ENCODE data around the gene DCTD.
"Not testable (repeated sequence)": the region's sequence is repeated elsewhere in the genome, so short reads cannot be mapped to it uniquely, and the experiment has no call there.

The DCTD gene

GRCh38 chr4:182920676-182921075, 3.5 kb upstream of the DCTD start:
- DNase-seq = no peak

- DNase-seq = no peak
These were observed 1.7 kb upstream of the DCTD start for GRCh38 chr4:182918791-182919302.

- DNase-seq = no peak
These were observed 940 bp upstream of the DCTD start for GRCh38 chr4:182918044-182918607.

- no peak for DNase-seq
These were observed 554 bp downstream of the DCTD start for GRCh38 chr4:182916483-182917181.

- DNase-seq = no peak
These were observed 2.8 kb downstream of the DCTD start for GRCh38 chr4:182914357-182914756.

GRCh38 chr4:182913621-182914020, 3.6 kb downstream of the DCTD start:
- no peak for DNase-seq

- DNase-seq = no peak
These were observed 4.2 kb downstream of the DCTD start for GRCh38 chr4:182913036-182913435.

GRCh38 chr4:182908124-182908523, 9.1 kb downstream of the DCTD start:
- no peak for DNase-seq

GRCh38 chr4:182907396-182907795, 9.8 kb downstream of the DCTD start:
- no peak for DNase-seq

- no peak for DNase-seq
These were observed 10.4 kb downstream of the DCTD start for GRCh38 chr4:182906786-182907185.

- no peak for DNase-seq
These were observed 12.1 kb downstream of the DCTD start for GRCh38 chr4:182905038-182905437.

- no peak for DNase-seq
These were observed 12.9 kb downstream of the DCTD start for GRCh38 chr4:182904211-182904761.

- DNase-seq = no peak
These were observed 14.2 kb downstream of the DCTD start for GRCh38 chr4:182903013-182903412.

- no peak for DNase-seq
These were observed 15.8 kb downstream of the DCTD start for GRCh38 chr4:182901337-182901736.

- DNase-seq = not testable (repeated sequence)
These were observed 17.2 kb downstream of the DCTD start for GRCh38 chr4:182900021-182900420.

GRCh38 chr4:182898479-182898799, 18.7 kb downstream of the DCTD start:
- DNase-seq = no peak

- no peak for DNase-seq
These were observed 19.3 kb downstream of the DCTD start for GRCh38 chr4:182897601-182898478.

GRCh38 chr4:182896421-182896820, 20.8 kb downstream of the DCTD start:
- DNase-seq = no peak

GRCh38 chr4:182895791-182896292, 21.3 kb downstream of the DCTD start:
- DNase-seq = no peak

- DNase-seq = no peak
These were observed 22.4 kb downstream of the DCTD start for GRCh38 chr4:182894681-182895275.

- DNase-seq = no peak
These were observed 23.6 kb downstream of the DCTD start for GRCh38 chr4:182893474-182894080.

GRCh38 chr4:182893047-182893446, 24.1 kb downstream of the DCTD start:
- DNase-seq = no peak
